HG03064 (cell line): ENCODE results near the gene CEACAM1.
"Not testable (repeated sequence)": the region's sequence is repeated elsewhere in the genome, so short reads cannot be mapped to it uniquely, and the experiment has no call there.

Experiments
- ATAC-seq: cut with Tn5 transposase; IDR thresholded peaks from one replicate; pipeline ENCODE4 v1.9.1; 2021; ENCODE audit warnings: low read depth; ENCODE audit not compliant: unreplicated experiment

The CEACAM1 gene

DNA sequence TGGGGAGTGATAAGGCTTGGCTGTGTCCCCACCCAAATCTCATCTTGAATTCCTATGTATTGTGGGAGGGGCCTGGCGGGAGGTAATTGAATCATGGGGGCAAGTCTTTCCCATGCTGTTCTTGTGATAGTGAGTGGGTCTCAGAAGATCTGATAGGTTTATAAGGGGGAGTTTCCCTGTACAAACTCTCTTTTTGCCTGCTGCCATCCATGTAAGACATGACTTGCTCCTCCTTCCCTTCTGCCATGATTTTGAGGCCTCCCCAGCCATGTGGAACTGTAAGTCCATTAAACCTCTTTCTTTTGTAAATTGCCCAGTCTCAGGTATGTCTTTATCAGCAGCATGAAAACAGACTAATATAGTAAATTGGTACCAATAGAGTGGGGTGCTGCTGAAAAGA, 20.8 kb upstream of the CEACAM1 start:
- ATAC-seq = not testable (repeated sequence)

DNA sequence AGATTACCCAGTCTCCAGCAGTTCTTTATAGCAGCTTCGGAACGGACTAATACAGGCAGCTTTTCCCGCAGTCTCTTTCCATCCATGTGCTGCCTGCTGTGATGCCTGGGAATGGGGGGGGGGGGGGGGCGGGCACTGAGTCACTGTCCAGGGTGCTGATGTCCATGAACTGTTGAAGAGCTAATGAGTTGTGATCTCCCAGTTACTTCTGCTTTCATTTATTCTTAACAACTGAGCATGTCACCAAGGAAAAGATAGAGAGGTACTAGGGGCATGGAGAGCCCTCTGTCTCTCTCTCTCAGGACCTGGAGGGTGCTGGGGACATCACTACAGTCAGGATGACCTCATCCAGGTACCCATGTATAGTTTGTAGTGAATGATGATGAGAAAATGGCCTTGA, 20.3 kb upstream of the CEACAM1 start:
- ATAC-seq = no peak

DNA sequence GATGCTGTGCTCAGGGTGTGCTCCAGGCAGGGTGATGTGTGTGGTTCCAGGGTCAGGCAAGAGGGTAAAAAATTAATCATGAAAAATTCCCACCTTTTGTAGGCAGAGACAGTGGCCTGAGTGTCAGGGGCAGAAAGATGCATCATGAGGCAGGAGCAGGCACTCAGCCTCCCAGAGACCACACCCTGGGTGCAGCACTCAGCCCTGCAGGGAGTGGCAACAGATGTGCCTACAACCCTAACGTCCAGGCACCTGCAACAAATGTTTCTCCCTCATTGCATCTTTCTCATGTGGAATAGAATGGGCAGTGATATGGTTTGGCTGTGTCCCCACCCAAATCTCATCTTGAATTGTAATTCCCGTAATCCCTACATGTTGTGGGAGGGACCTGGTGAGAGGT, 19.6 kb upstream of the CEACAM1 start:
- no peak for ATAC-seq

DNA sequence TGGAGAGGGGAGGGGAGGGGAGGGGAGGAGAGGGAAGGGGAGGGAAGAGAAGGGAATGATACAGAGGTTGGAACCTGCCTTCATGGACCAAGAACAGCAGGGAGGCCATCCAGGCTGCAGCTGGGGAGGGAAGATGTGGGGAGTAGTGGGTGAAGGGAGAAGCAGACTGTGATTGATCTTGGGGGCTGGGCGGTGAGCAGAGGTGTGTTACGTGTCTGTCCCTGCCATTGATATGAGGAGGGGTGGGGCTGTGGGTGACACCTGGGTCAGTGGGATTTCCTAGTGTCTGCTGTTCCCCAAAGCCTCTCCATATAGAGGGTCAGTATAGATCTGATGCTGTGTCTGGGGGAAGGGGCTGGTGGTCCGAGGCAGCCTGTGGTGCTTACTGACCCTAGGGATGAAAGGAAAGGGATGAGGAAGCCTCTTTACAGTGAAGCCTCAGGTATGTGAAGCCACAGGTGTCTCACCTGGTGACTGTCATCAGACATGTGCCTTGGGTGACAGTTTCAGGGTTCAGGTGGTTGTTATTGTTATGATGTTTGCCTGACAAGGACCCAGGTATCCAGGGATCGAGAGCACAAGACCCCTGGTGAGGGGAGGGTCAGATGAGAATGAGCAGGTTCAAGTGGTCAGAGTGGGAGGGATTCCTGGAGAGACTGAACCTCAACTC, 18.7 kb upstream of the CEACAM1 start:
- no peak for ATAC-seq

DNA sequence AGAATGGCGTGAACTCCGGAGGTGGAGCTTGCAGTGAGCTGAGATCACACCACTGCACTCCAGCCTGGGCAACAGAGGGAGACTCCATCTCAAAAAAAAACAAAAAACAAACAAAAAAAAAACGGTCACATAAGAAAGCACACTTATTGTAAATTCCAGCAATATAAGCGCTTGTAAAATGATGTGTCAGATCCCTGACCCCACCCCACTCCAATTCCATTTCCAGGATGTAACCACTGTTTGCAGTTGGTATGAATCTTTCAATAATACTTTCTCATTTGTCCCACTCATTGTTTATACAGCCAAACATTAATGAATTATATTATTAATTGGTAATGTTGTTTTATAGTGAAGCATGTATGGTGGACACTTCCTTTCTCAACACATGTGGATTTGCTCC, 15.9 kb upstream of the CEACAM1 start:
- ATAC-seq = no peak

DNA sequence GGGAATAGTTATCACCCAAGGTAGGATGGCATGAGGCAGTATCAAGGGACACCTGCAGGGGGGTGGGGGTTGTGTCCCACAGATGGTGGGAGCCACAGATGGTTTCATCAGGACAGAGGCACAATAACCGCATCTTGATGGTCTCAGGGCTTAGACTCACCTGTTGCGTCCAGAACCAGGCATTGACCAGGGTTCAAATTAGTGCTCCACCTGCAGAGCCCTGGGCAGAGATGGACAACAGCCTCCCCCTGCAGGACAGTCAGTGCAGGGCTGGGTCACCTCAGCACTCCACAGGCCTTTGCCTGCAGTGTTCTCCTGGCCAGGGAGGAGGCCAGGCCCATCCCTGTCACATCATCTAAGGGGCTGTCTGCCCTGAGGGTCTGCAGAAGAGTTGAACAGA, 14.5 kb upstream of the CEACAM1 start:
- no peak for ATAC-seq

DNA sequence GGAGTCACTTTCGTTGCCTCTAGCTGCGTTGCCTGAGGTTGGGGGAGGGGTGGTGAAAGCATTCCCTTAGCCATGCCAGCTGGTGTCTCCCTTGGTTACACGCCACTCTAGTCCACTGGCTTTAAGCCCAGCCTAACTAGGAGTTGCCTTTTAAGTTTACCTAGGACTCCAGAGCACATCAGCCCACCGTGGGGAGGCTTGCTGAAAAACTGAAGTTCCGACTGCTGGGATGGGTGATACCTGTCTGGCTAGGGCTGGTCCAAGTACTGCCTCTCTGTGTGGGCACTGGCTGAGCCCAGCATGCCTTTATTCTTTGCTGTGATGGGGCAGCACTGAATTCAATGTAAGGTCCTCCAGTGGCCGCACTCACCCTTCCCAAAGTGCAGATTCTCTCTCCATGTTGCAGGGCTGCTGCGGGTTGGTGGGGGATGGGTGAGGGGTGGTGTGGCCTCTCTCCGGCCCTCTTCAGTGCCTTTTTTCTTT, 11.8 kb upstream of the CEACAM1 start:
- ATAC-seq = no peak

DNA sequence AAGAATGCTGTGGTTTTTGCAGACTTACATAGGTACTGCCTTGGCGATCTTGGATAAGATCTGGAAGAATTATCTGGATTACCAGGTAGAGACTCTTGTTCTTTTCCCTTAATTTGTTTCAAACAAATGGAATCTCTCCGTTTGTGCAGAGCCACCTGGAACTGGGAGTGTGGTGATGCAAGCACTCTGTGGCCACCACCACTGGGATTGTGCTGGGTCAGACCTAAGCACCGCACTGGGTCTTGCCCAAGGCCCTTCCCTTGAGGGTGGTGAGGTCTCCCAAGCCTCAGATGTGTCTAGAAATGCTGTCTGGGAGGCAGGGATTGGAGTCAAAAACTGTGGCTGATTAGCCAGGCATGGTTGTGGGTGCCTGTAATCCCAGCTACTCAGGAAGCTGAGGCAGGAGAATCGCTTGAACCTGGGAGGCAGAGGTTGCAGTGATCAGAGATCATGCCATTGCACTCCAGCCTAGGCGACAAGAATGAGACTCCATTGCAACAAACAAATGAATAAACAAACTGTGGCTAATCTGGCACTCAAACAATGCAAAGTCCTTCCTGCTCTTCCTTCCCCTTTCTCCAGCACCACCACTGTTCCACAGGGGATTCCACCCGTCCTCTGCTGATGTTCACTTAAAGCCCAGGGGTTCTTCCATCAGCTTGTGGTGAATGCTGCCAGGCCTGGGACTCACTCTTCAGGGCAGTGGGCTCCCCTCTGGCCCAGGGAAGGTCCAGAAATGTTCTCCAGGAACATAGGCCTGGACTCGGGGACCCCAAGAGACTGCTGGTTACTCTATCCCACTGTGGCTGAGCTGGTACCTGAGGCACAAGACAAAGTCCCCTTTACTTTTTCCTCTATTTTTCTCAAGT, 10.8 kb upstream of the CEACAM1 start:
- no peak for ATAC-seq

DNA sequence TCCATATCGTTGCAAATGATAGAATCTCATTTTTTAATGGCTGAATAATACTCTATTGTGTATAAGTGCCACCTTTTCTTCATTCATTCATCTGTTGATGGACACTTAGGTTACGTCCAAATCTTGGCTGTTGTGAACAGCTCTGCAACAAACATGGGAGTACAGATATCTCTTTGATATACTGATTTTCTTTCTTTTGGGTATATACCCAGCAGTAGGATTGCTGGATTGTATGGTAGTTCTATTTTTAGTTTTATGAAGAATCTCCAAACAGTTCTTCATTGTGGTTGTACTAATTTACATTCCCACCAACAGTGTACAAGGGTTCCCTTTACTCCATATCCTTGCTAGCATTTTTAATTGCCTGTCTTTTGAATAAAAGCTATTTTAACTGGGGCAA, 7.0 kb upstream of the CEACAM1 start:
- not testable (repeated sequence) for ATAC-seq

DNA sequence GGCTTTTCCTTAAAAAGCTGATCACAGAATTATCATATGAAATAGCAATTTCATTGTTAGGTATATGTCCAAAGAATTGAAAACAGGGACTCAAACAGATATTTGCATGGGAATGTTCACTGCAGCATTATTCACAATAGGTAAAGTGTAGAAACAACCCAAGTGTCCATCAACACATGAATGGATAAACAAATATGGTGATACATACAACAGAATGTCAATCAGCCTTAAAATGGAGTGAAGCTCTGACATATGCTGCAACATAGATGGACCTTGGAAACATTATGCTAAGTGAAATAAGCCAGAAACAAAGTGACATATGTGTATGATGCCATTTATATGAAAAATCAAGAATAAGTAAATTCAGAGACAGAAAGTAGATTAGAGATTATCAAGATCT, 6.1 kb upstream of the CEACAM1 start:
- no peak for ATAC-seq

DNA sequence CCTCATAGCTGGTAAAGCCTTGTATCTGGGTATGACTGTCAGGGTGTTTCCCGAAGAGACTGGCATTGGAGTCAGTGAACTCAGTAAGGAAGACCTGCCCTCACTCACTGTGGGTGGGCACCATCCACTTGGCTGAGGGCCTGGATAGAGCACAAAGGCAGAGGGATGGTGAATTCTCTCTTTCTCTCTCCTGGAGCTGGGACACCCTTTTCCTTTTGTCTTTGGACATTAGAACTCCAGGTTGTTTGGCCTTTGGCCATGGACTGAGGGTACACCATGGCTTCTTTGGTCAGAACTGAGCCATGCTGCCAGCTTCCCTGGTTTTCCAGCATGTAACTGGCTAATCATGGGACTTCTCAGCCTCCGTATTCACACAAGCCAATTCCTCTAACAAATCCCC, 4.6 kb upstream of the CEACAM1 start:
- no peak for ATAC-seq

DNA sequence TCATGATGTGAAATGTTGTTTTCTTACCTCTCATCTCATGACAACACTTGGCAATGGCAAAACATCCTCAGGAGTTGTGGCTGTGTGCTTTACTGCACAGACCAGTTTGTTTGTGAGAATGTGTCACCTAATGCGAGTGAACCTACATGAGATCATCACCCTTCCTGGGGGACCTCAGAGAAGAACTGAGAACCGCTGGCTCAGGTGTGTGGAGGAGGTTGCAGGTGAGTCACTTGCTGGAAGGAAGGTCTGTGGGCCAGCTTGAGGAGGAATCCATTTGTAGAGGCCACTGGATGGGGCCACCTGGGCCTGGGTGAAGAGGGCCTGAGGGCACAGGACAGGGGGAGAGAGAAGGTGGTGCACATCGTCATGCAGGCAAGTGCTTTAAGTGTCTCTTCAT, 3.0 kb upstream of the CEACAM1 start:
- ATAC-seq = no peak

DNA sequence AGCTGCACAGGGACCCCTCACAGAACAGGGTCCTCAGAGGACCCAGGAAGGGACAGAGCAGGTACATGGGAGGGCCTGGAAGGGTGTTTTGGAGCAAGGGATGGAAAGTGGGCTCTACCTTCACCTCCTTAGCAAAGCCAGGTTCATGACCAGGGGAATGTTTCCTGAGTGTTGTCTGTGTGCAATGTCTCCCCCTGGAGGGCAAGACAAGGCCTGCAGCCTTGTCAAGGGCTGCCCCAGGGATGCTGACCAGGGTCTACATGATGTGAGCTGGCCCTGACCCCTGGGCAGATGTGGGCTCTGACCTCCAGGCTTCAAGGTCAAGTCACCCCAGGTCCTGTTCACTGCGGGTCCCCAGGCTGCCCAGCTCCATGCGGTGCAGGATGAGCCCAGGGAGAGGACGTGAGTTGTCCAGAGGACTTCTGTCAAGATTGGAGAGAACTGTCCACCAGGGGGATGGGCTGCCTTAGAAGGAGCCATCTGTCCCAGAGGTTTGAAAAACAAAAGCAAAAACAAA, 1.0 kb upstream of the CEACAM1 start:
- no peak for ATAC-seq

DNA sequence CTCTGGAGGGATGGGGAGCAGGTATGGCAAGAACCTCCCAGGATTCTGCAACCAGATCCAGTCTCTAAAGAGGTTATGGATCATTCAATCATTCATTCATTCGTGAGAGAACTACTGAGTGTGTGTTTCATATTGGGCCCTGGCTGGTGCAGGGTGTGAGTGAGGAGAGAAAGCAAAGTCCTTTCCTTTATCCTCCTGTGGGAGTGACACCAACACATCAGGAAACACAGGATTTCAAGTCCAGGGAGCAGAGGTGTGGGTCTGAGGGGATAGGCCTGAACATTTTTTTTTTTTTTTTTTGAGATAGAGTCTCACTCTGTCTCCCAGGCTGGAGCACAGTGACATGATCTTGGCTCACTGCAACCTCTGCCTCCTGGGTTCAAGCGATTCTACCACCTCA, 3.3 kb downstream of the CEACAM1 start:
- ATAC-seq = no peak

DNA sequence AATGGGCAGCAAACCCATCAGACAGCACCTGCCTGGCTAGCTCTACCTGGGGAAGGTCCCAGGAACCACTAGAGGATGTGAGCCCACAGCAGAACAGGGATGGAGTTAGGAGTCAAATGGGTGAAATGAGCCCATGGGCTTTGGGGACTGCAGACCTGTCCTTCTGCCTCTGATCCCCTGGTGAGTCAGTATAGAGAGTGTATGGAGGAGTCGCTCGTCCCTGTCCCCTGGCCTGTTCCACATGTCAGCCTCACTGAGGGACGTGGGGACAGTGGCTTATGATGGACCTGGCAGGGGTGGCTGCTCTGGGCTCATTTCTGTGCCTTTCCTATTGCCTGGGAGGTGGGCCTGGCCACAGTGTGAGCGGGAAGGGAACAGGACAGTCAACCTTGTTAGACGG, 4.0 kb downstream of the CEACAM1 start:
- no peak for ATAC-seq

DNA sequence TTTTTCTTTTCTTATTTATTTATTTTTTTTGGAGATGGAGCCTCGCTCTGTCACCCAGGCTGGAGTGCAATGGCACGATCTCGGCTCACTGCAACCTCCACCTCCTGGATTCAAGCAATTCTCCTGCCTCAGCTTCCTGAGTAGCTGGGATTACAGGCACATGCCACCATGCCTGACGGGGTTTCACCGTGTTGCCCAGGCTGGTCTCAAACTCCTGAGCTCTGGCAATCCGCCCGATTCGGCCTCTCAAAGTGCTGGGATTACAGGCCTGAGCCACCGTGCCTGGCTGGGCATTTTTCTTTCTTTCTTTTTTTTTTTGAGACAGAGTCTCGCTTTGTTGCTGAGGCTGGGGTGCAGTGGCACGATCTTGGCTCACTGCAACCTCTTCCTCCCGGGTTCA, 6.0 kb downstream of the CEACAM1 start:
- ATAC-seq = not testable (repeated sequence)

DNA sequence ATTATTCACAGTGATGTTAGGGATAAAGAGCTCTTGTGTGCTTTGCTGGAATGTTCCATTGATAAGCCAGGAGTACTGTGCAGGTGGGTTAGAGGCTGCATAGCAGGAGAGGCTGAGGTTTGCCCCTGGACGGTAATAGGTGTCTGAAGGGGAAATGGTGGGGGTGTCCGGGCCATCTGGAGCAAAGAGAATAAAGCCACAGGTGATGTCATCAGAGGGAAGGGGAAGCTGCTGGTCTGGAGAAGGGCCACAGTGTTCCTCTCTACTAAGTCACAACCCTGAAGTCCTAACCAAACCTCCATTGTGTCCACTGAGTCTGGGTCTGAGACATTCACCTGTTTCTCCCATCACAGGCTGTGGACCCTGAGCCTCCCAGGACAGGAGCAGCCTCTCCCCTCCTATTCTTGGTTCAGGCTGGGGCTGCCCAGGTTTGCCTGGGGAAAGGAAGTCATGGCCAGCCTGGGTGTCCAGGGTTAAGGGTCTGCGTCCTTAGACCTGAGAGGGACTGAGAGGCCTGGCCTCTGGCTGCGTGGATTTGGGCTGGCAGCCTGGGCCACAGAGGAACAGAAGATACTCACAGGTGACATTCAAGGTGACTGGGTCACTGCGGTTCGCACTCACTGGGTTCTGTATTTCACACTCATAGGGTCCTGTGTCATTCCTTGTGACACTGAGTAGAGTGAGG, 6.8 kb downstream of the CEACAM1 start:
- no peak for ATAC-seq

DNA sequence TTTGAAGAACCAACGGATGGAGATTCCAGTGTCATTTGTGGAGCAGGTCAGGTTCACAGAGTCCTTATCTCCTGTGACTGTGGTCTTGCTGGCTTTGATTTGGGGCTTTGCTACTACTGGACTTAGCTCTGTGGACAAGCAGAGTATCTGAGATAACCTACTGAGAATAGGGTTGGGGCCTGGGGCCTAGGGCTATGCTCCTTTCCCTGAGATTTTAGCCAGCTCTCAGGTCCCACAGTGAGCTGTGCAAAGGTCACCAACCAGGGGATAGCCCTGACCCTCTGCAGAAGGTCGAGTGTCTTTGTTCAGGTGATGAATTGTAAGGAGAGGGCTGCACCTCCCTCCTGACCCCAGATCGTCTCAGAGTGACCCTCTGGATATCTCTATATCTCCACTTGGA, 9.2 kb downstream of the CEACAM1 start:
- no peak for ATAC-seq

DNA sequence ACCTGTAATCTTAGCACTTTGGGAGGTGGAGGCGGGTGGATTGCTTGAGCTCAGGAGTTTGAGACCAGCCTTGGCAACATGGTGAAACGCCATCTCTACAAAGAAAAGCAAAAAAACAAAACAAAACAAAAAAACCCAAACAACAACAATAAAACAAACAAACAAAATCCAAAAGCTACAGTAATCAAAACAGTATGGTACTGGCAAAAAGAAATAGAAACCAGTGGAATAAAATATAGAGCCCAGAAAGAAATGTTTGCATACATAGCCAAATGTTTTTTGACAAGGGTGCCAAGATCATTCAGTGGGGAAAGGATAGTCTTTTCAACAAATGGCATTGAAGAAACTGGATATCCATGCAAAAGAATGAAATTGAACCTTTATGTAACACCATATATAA, 11.5 kb downstream of the CEACAM1 start:
- no peak for ATAC-seq

DNA sequence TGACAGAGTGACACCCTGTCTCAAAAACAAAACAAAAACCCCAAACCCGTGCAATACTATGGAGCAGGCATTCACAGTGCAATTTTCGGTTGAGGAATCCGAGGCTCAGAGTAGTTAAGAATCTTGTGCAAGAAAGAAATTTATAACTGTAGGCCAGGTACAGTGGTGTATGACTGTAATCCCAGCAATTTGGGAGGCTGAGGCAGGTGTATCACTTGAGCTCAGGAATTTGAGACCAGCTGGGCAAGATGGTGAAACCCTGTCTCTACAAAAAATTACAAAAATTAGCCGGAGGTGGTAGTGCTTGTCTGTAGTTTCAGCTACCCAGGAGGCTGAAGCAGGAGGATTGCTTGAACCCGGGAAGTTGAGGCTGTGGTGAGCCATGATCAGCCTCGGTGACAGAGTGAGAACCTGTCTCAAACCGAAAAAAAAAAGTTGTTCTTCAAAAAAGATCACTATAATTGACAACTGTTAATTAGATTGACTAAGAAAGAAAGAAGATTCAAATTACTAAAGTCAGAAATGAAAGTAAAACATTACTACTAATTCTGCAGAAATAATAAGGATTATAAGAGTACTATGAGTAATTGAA, 12.9 kb downstream of the CEACAM1 start:
- no peak for ATAC-seq

DNA sequence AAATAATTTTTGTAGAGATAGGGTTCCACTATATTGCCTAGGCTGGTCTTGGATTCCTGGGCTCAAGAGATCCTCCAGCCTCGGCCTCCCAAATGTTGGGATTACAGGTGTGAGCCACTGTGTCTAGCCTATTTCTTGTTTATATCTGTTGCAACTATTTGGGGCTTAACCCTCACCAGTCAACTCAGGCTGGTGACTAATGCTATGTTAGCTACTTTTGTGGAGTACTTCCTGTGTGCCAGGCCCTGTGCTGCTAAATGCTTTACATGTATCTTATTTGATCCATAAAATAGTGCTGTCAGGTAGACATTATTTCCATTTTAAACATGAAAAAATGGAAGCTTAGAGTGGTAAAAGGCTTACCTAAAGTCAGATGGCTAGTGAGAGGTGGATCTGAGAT, 13.8 kb downstream of the CEACAM1 start:
- ATAC-seq = no peak
